ENCODE data around the gene SIGLEC15.

Gene SIGLEC15

GRCh38 chr18:45879681-45880655, 54.5 kb downstream of the SIGLEC15 start:
- H3K4me3 ChIP-seq (ENCODE audit: low read depth, low read length) = no peak overlapping the region
- TF ChIP-seq CTCF (conservative IDR thresholded peaks at IDR 0.05; ENCODE audit: low read depth, low read length) = peak; percentile 98
- DNase-seq (ENCODE audit: low read depth) = peak; percentile 75

GRCh38 chr18:45880876-45881558, 55.5 kb downstream of the SIGLEC15 start:
- no peak for TF ChIP-seq CTCF (conservative IDR thresholded peaks at IDR 0.05; ENCODE audit: low read depth, low read length)
- no peak overlapping the region for H3K4me3 ChIP-seq (ENCODE audit: low read depth, low read length)
- DNase-seq (ENCODE audit: low read depth) = no peak

GRCh38 chr18:45887585-45887984, 62.1 kb downstream of the SIGLEC15 start:
- DNase-seq (ENCODE audit: low read depth) = no peak
- no peak overlapping the region for H3K4me3 ChIP-seq (ENCODE audit: low read depth, low read length)
- TF ChIP-seq CTCF (conservative IDR thresholded peaks at IDR 0.05; ENCODE audit: low read depth, low read length) = no peak

GRCh38 chr18:45889419-45890064, 64.1 kb downstream of the SIGLEC15 start:
- no peak overlapping the region for H3K4me3 ChIP-seq (ENCODE audit: low read depth, low read length)
- no peak for DNase-seq (ENCODE audit: low read depth)
- TF ChIP-seq CTCF (conservative IDR thresholded peaks at IDR 0.05; ENCODE audit: low read depth, low read length) = no peak

- no peak for TF ChIP-seq CTCF (conservative IDR thresholded peaks at IDR 0.05; ENCODE audit: low read depth, low read length)
- DNase-seq (ENCODE audit: low read depth) = no peak
- H3K4me3 ChIP-seq (ENCODE audit: low read depth, low read length) = no peak overlapping the region
These were observed 65.1 kb downstream of the SIGLEC15 start for GRCh38 chr18:45890606-45891005.

- no peak overlapping the region for H3K4me3 ChIP-seq (ENCODE audit: low read depth, low read length)
- DNase-seq (ENCODE audit: low read depth) = no peak
- TF ChIP-seq CTCF (conservative IDR thresholded peaks at IDR 0.05; ENCODE audit: low read depth, low read length) = no peak
These were observed 66.3 kb downstream of the SIGLEC15 start for GRCh38 chr18:45891806-45892205.

Data from choroid plexus epithelial cell (primary cell).